A172 (cell line): ENCODE data around the gene ZCWPW2. TPM values are rescaled to one million over a fixed set of nuclear protein-coding genes. Genes with fewer than 3 reads are reported as not detected.

Experiments
- DNase-seq: peaks from one replicate; pipeline ENCODE4 v3.0.0-alpha.2; 2015; ENCODE audit warnings: low spot score
- total RNA-seq: library from RNA; depleted of rRNA; stranded (reverse); fragments of >200 nt; shearing (Covaris generic); gene quantifications from 2 replicates; pipeline ENCODE4 v1.2.3, GENCODE V29; 2014; rRNA removed

The ZCWPW2 gene, protein sequence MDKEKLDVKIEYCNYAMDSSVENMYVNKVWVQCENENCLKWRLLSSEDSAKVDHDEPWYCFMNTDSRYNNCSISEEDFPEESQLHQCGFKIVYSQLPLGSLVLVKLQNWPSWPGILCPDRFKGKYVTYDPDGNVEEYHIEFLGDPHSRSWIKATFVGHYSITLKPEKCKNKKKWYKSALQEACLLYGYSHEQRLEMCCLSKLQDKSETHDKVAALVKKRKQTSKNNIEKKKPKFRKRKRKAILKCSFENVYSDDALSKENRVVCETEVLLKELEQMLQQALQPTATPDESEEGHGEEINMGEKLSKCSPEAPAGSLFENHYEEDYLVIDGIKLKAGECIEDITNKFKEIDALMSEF
- total RNA-seq = not detected in 2 replicates

DNA sequence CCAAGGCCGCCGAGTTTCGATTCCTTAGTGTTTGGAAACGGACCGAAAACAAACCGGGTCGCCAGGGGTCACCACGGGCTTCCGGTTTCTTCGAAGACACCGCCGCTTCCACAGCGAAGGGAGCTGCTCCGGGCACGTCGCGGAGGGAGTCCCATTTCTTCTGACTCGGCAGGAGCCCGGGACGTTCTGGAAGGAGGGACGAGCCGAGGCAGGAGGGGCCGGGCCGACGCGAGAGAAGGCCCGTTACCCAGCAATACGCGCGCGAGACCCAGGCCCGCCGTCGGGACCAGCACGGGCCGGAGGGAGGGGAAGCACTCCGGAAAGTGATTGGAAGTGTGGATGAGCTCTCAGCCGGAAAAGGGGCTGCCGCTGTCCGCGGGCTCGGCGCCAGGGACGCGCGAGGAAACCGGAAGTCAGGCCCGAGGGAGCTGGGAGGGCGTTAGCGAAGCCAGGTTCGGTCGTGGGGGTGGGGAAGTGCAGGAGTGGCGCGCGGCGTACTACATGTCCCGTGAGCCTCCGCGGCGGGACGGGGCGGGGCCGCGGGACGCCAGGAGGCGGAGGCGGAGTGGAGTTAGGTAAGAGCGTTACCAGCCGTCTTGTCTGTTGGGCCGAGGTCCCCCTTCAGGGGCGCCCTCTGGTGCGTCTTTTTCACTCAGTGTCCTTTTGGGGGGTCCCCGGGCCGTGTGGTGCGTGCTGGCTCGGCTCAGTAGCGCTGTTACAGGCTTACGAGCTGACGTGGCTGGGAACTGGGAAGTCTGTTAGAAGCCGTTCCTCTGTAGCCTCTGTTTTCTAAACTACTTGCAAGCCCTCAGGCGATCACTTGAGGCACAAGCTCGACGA lies at the start of gene ZCWPW2, which contains the start of gene AZI2:
Gene ZCWPW2, plus strand, starts transcription at position 93 of the 840 bp plus-strand sequence. CDS start 64,348 bp downstream, outside the sequence.
Gene AZI2, minus strand, starts transcription at position 196 of the 840 bp plus-strand sequence. CDS start 8,207 bp downstream, outside the sequence.
- peak; percentile 90 for DNase-seq

DNA sequence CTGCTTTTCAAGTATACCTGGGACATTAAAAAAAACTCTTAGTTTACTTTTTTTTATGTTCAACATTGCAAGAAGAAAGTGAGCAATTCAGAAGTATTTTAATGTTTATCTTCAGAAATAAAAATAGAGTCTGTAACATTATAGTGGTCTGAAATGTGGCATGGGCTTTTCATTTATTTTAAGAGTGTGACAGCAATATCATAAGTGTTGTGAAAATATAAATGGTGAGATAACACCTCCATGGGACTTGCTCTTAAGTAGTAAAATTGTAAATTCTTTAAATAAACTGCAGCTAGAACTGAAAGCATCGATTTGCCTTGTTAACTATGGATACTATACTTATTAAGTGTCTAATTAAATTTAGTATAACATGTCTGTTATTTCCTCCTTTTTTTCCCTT lies 48.8 kb upstream of the ZCWPW2 start:
- DNase-seq = no peak

DNA sequence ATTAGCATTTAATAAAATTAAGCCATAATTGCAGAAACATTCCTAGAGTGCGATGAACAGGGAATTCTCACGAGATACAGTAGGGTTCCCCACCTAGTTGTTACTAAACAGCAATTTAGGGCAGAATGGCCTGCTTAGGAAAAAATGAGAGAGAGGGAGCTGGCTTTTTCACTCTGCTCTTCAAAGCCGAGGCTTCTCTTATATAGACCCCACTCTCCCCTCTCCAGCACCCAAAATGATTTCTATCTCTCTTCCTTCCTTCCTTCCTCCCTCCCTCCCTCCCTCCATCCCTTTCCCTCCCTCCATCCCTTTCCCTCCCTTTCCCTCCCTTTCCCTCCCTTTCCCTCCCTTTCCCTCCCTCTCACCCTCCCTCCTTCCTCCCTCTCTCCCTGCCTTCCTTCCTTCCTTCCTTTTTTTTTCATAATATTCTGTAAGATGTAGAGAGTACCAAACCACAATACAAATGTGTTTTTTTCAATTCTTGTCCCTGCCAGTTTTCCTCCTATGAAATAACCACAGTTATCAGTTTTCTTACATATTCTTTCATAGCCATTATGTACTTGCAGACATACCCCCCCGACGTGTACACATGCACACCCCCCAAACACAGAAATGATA lies 48.1 kb upstream of the ZCWPW2 start:
- DNase-seq = no peak

DNA sequence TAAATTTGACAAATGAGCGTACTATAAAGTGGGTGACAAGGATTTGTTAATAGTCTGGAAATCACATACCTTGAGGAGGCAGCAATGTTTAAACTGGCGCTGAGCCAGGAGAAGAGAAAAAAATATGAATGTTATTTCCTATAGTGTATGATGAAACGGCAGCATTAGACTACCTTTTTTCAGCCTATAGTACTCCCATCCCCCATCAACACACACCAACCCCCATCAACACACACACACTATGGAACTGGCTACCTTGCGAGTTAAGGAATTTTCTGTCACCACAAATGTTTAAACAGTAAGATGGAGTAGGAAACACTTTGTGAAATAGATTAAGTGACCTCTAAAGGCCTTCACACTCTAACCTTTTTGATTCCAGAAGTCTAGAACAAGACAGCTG lies 46.8 kb upstream of the ZCWPW2 start:
- no peak for DNase-seq

DNA sequence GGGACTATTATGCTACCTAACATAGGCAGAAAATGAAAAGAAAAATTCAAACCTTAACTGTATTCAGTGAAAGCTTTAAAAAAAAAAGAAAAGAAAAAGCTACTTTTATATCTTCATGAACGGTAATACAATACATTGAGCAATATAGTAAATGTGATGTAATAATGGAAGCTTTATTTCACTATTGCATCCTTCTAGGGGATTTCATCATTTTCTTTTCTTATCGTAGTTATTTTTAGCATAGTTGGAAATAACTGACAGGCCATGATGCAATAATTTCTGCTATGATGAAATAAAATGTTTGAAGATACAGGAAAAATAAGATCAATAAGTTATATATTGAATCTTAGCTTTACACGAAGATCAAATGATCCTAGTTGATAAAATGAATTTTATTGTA lies 40.3 kb upstream of the ZCWPW2 start:
- no peak for DNase-seq

DNA sequence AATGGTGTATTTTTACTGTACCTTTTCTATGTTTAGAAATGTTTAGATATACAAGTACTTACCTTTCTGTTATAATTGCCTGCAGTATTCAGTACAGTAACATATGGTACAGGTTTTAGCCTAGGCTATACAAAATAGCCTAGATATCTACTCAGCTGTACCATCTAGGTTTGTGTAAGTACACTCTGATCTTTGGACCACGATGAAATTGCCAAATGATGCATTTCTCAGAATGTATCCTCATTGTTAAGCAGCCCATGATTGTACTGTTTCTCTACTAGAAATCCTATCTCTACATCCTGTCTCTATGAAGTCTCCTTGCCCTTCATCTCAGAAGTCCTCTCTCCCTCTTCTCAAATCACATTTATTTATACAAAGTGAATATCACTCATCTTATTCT lies 32.8 kb upstream of the ZCWPW2 start:
- no peak for DNase-seq

DNA sequence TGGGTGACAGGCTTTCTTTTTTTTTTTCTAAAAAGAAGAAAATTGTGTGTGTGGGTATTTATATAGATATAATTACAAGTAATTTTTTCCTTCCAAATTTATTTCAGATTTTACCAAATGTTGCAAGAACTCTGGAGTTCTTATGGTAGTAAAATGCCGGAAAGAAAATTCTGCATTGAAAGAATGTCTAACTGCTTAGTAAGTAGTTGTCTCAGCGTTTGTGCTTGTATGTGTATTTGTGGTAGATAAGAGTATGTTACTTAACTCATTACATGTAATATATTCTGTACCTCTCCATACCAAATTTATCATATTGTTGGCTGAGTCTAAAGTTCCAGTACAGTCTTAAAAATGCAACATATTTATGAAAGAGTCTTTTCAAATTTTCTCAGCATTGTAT lies 32.3 kb upstream of the ZCWPW2 start:
- DNase-seq = no peak

DNA sequence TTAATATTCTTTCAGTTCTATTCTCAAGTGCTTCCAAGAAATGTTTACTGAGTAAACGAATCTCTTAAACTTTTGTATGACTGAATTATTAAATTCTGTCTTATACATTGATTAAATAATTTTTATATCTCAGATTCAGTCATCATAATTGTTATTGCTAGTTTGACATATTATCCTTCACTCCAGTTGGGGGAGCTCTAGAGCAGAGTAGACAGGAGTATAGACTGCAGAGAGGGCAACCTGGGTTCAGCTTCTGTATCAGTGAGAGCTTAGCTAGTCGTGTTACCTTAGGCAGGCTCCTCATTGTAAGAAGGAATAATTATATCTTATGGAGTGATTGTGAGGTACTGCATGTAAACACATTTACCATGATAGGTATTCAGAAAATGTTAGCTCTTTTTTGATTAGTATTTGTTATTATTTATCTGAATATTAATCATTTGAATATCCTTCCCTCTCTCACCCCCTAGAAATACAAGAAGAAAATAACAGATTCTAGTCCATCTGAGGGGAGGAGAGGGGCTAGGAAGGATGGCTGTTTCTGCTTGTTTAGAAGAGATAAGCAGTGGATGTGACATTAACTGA lies 31.0 kb upstream of the ZCWPW2 start:
- DNase-seq = peak; percentile 36

DNA sequence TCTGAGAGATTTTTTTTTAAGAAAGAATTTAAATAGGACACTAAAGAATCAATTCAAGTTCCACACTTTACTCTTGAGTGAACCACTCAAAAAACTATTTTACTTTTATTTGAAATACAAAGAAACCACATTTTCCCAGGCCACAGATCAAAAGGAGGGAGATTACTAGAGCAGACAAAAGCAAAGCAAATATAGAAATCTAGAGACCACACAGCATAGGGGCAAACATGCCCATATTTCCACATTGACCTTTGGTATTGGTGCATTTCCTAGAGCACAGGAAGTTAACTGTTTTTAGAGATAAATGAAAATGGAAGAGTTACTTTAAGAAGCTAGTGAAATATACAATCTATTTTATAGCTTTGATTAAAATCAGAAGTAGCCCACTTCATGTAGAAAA lies 27.5 kb upstream of the ZCWPW2 start:
- no peak for DNase-seq

DNA sequence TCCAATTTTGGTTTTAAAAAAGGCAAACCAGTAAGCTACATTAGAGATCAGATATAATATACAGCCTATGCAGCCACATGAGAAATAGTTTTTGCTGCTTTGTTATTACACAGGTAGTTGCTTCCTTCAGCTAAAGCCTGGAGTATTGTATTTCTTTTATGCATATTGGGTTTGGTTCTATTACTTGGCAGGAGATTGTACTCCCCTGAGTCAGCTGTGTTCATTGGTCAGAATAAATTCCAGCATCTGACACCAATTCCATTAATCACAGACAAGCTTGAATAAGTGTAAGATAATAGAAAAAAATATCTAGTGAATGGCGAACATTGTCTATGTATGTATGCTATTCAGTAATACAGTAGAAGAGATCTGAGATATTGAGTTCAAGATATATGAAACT lies 26.1 kb upstream of the ZCWPW2 start:
- no peak for DNase-seq

DNA sequence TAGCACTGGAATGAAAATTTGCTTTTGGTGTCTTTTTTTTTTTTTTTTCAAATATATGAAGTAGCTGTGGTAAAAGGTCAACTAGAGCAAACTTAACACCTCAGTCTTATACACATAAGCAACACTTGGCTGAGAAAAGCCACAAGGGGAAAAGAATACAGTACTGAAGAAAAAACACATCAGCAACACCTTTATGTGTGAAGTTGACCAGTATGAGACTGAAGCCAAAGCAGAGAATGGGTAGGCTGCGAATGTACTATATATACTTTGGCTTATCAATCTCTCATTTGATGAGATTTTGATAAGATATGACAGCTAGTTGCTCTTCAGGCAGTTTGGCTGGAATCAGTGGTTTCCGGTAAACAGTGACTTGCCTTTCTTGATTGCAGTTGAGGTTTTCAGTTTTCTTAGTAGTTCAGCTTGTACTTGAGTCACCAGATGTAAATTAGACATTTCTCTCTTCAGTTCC lies 22.0 kb upstream of the ZCWPW2 start:
- DNase-seq = no peak

DNA sequence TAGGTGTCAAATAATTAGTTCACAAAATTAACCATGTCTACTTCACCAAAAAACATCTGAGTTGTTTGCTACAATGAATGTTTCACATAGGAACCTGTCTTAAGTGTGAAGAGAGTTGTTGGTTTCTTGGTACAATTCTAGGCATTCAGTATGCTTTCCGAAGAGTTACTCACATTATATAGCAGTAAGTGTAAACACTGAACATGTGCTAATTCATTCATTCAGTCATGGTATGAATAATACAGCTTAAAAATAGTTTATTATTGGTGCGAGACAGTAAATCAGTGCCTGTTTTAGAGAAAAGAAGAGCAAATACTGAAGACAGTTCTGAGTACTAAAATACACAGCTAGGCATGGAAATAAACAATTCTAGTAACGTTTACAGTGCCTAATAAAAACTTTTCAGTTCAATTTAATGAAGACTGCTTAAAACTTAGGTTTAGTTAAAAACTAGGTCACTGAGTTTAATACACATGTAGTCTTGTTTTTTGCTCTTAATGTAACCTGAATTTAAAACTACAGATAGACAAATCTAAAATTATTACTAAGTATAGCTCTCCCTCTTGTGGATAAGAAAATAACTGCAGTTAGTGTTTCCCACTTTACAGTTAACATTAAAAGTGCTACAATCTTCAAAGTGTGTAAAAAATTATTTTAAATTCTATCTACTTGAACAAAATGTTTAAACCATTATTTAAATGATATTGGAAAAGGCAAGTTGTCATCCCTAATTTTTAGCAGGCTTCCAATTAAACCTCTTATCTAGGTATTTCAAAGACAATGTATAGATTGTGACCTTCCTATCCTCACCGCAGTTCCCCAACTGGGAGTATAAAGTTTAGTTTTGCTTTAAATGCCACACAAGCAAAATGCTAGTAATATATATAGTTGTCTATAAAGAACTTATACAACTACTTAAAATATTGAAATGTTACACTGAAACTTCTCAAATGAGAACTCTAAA lies 20.1 kb upstream of the ZCWPW2 start:
- DNase-seq = peak; percentile 36

DNA sequence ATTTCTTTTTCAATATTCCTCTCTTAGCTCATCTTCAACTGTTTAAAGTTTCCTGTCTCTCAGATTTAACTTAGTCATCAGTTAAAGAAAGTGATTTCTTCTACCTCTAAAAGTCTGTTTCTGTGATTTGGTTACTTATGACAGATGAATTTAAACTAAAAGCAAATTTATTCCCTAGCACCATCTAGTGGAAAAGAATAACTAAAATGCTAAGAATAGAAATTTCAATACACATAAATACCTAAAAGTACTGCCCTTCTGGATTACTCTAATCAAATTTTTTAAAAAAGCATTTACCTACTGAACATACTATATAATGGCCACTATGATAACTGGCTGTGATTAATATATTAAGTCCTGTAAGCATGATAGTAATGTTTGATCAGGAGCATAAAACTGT lies 14.0 kb upstream of the ZCWPW2 start:
- DNase-seq = no peak

DNA sequence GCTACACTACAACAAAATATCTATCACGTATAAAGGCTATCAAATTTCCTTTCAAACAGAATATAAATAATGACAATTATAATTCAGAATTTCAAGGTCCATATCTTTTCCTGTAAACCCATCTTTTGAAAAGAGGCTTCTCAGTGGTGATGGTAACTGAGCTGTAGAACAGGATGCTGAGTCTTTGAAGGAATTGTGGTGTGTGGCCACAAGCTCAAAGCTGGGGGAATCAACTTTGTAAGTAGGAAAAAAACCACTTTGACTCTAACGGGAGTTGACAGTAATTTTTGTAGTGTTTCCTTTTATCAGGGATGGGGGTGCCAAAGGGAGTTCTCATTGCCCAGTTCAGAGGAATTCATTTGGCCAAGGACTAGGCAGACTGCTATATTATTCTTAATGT lies 13.3 kb upstream of the ZCWPW2 start:
- DNase-seq = no peak

DNA sequence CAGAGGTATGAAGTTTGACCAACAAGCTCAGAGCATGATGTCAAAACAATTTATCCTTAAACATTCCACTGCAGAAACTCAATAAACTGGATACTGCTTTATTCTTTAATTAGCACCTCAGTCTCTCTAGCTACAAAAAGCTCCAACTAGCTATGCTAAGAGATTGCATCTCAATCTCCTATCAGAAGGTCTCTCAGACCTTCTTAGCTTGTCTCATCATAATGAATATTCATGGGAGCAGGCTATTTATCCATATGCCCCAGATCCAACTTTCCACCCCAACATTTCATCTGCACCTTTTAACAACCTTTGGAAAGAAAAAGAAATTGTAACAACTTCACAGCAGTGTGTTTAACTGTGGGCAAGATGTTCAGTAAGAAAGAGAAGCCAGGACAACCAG lies 11.3 kb upstream of the ZCWPW2 start:
- DNase-seq = no peak

DNA sequence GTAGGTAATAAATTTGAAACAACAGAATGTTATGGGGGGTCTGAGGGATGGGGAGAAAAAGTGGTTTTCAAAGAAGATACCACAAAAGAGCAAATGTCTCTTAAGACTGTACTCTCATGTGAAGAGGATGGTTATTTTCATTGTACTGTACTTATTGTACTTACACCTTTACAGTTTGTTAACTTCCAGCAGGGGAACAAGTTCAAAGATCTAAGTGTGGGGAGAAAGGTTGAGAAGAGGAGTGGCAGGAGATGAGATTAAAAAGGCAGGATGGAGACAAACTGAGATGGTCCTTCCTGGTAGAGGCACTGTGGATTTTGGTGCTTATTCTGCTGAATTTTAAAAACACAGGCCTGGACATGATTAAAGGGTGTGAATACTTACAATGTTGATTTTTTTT lies 5.4 kb upstream of the ZCWPW2 start:
- no peak for DNase-seq

DNA sequence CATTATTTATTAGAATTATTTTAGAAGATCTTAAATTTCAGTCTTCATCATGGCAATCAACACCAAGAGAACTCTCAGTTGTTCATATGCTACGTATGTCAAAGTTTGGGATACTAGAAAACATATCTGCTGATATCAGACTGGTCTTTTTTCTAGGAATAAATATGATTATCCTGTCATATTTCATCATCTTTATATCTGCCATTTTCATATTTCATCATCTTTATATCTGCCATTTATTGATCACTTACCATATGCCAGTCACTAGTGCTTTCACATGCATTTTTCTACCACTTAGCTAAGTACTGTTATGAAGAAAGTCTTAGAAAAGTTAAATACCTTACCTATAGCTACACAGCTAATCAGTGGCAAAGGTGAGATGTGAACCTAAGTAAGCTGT lies 2.8 kb upstream of the ZCWPW2 start:
- no peak for DNase-seq

DNA sequence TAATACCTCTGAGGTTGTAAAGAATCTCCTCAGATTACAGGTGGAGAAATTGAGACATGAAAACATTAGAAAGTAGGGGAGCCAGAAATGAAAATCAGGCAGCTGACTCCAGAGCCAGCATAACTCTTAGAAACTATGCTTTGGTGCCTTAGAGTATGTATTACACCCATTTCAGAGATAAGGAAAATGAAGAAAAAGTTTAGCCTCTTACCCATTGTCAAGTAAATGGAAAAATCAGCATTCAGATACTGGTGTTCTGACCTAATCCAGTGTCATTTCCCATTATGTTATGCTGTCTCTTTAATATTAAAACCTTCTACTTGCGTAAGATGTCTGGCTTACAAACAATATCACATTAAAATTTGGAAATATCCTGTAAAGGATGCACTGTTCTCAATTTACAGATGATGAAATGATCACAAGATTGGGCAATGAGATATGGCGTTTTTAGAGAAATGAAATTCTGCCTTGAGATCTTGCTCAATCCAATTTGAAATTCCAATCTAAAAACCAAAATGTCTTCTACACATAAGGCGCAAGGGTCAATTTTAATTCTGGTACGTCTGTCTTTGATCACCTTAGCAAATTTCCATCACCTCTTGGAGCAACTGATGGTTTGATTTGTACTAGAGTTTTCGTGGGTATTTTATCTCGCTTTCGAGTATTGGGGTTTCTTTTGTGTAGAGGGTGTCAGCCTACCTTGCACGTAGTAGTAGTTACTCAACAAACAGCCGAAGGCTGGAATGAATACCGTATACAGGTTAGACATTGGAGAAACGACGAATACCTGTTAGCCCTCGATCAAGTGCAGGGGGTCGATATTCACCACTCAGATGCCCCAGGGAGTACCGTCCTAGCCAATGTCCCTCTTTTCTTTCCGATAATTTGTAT lies 902 bp upstream of the ZCWPW2 start:
- DNase-seq = peak; percentile 15

DNA sequence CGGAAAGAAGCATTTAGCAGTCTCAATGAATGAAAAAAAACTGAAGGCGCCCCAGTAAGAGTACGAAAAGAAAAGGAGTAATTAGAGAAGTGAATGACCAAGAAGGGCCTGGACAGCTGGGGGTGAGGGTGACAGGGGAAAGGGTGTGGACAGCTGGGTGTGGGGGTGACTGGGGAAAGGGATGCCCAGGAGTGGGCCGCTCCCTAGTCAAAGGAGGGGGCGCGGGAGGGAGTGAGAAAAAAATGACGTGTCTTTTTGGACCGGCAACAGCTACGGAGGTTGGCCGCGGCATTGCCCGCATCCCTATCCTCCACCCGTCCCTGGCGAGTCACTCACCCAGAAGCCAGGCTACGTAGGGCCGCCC lies 274 bp upstream of the ZCWPW2 start:
- DNase-seq = no peak

DNA sequence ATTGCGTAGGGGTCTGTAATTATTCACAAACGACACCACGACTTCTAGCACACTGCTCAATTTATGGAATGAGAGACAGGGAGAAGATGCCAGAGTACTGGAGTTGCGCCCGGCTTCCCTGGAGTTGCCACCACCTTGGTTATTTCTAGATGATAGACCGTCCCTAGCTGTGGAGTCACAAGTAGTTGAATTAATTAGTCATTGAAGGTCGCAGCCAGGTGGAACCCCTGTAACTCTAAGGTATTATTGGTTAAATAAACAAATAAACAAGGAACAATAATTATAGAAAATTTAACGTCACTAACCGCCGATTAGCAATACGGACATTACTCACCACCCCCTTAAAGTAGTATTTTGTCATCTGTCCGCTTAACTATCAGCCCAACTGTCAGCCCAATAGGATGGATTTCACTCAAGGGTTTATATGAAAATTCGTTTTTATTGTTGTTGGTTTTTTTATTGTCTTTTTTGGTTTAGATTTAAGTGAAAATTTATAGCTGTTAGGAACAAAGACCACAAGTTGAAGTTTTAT lies 1.0 kb downstream of the ZCWPW2 start:
- peak; percentile 72 for DNase-seq
